Kidney capillary endothelial cell (primary cell): ENCODE results near the gene PIH1D1.
"Not testable (repeated sequence)": the region's sequence is repeated elsewhere in the genome, so short reads cannot be mapped to it uniquely, and the experiment has no call there.

Experiments used
- DNase-seq: peaks from one replicate; pipeline ENCODE4 v3.0.0-alpha.2; 2018; ENCODE audit warnings: low spot score

The PIH1D1 gene

DNA sequence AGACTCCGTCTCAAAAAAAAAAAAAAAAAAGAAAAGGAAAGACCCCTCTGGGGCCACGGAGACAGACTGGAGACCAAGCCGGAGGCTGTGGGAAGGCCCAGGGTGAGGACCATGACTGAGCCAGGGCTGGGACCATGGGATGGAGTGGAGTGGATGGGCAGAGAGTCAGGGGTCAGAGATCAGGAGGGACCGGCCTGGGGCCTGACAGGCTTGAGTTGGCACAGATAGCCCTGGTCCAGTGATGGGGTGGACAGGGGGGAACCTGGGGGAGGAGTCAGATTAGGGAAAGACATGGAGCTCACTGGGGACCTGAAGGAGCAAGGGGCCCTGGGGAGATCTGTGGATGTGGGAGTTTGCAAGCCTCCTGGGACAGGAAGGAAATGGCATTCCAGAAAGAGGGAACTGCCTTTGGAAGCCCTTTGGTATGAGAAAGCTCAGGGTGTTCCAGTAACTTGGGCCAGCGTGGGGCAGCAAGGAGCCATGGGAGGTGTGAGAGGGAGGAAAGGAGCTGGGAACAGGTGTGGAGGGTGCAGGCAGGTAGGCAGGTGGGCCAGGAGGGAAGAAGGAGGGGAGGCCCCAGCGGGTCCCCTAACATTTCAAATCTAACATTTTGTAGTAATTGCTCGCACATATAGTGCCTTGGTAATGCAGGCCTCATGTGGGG lies 29.5 kb upstream of the PIH1D1 start:
- DNase-seq: no peak

DNA sequence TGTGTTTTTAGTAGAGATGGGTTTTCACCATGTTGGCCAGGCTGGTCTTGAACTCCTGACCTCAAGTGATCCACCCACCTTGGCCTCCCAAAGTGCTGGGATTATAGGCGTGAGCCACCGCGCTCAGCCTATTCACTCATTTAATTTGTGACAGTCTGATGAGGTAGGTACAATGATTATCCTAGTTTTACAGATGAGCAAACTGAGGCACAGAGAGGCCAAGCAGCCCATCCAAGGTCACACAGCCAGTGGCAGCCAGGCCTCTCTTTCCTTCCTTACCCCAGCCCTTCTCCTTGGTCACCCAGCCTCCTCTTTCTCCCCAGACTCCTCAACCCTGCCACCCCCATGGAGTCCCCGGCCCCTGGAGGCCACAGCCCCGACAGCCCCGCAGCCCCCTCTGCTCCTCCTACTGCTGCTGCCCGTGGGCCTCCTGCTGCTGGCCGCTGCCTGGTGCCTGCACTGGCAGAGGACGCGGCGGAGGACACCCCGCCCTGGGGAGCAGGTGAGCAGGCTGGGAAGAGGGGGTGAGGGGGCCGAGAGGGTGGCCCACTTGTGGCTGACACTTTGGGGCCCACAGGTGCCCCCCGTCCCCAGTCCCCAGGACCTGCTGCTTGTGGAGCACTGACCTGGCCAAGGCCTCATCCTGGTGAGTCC lies 28.5 kb upstream of the PIH1D1 start:
- no peak for DNase-seq

DNA sequence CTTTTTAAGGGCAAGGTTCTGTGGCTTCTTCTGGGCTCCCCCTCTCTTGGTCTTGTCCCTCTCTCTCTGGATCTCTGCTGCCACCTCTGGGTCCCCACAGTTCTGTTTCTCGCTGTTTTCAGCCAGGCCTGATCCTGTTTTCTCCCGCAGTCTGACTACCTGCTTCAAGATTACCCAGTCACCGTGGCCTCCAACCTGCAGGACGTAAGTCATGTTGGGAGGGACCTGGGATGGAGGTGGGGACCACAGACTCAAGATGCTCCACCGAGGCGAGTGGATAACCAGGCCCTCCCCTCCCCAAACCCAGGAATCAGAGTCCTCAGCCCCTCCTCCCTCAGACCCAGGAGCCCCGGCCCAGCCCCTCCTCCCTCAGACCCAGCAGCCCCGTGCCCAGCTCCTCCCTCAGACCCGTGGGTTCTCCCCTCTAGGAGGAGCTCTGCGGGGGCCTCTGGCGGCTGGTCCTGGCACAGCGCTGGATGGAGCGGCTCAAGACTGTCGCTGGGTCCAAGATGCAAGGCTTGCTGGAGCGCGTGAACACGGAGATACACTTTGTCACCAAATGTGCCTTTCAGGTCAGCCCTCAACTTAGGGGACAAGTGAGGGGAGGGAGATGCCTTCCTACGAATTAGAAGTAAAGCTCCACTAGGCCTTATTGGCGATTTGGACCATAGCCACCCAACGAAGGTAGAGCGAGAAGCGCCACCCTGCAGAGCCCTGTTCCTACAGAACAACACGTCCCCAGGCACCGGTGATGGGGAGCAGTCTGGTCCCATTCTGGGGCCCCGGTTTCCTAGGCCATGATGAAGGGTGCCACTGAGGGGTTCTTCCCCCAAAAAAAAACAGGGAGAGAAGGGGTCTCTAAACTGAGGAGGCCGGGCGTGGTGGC lies 24.6 kb upstream of the PIH1D1 start:
- DNase-seq: no peak

DNA sequence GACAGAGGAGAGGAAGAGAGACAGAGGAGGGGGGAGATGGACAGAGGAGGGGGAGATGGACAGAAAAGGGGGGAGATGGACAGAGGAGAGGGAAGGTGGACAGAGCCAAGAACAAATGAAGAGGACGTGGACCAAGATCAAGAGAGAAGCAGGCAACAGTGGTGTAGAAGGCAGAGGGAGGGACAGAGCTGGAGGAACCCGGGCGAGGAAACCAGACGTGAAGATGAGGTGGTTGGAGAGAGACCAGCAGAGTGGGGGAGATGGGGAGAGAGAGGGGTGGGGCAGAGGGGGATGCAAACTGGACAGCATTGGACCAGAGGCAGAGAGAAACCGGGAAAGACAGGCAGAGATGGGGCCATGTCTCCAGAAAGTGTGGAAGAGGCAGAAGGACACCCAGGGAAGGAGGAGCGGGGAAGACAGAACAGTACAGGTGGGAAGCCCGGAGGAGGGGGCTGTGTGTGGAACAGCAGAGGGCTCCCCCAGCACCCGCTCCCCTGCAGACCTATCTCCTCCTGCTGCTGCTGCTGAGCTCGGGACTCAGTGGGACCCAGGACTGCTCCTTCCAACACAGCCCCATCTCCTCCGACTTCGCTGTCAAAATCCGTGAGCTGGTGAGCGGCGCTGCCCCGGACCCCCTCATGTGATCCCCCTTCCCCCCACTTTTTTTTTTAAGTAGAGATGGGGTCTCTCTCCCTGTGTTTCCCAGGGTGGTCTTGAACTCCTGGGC lies 23.7 kb upstream of the PIH1D1 start:
- DNase-seq: no peak

DNA sequence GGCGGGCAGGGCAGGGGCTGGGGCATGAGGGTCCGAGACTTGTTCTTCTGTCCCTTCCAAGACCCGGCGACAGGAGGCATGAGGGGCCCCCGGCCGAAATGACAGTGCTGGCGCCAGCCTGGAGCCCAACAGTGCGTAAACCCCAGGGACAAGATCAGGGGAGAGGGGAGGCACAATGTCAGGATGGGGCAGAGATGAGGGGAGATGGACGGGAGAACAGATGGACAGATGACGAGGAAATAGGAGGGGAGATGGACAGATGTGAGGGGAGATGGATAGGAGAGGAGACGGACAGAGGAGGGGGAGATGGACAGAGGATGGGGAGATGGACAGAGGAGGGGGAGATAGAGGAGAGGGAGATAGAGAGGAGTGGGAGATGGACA lies 22.9 kb upstream of the PIH1D1 start:
- DNase-seq: no peak

DNA sequence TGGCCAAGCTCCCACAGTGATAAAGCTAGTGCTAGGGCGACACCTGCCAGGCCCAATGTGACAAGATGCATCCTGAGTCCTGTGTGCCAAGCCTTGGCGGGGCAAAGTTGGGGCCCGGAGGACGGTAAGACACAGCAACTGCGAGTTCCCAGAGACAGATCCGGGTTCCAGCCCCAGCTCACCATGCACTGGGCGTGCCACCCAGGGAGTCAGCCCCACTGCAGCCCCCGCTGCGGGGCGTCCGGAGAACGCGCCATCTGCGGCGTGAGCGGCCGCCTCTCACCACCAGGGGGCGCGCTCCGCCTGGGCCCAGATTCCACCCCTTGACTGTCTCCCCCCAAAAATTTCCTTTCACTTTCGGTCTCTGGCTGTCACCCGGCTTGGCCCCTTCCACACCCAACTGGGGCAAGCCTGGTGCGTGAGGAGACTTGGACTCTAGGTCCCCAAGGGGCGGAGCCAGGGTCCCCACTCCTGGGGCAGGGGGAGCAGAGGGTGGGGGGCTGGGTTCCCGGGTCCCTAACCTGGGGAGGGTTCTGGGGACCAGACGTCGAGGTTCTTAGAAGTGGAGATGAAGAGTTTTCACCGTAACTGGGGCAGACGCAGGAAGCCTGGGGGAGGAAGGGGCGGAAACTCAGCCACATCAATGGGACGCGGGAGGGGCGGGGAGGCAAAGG lies 22.4 kb upstream of the PIH1D1 start, which contains the start of gene FLT3LG:
TSS of gene FLT3LG (plus strand) at position 348 of the 674 bp plus-strand sequence. CDS start 425 bp downstream, outside the sequence.
- peak; percentile 56 for DNase-seq

DNA sequence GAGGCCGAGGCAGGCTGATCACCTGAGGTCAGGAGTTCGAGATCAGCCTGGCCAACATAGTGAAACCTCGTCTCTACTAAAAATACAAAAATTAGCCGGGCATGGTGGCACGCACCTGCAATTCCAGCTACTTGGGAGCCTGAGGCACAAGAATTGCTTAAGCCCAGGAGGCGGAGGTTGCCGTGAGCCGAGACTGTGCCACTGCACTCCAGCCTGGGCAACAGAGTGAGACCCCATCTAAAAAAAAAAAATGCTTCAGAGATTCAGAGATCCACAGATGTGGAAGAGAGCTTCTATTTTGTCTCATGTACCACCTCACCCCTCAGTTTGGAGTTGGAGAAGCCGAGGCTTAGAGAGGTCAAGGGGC lies 21.9 kb upstream of the PIH1D1 start:
- DNase-seq: not testable (repeated sequence)

DNA sequence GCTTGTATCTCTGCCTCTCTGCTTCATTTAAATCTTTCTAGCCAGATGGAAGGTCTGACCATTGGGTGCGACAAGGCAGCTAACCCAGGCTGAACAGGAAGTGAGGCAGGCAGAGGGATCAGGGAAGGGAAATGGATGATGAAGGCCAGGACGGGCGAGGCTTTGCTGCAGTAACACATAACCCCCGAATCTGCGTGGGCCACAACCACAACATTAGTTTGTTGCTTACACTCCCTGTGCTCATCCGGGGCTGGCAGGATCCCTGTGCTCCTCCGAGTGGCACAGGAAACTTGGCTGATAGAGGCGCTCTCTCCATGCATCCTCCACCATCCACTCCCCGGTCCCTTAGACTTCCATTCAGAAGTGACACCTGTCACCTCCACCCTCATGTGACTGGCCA lies 21.3 kb upstream of the PIH1D1 start:
- DNase-seq: no peak

DNA sequence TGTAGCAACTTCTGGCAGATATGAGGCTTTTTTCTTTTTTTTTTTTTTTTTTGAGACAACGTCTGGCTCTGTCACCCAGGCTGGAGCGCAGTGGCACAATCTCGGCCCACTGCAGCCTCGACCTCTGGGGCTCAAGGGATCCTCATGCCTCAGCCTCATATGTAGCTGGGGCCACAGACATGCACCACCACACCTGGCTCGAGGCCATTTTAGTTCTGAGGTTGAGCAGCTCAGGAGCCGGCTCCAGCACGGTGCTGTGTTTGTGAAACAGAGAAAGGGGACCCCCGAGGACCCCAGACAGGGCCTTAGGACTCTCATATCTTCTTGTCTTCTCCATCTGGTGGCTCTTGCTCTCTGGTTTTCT lies 19.0 kb upstream of the PIH1D1 start:
- DNase-seq: no peak

DNA sequence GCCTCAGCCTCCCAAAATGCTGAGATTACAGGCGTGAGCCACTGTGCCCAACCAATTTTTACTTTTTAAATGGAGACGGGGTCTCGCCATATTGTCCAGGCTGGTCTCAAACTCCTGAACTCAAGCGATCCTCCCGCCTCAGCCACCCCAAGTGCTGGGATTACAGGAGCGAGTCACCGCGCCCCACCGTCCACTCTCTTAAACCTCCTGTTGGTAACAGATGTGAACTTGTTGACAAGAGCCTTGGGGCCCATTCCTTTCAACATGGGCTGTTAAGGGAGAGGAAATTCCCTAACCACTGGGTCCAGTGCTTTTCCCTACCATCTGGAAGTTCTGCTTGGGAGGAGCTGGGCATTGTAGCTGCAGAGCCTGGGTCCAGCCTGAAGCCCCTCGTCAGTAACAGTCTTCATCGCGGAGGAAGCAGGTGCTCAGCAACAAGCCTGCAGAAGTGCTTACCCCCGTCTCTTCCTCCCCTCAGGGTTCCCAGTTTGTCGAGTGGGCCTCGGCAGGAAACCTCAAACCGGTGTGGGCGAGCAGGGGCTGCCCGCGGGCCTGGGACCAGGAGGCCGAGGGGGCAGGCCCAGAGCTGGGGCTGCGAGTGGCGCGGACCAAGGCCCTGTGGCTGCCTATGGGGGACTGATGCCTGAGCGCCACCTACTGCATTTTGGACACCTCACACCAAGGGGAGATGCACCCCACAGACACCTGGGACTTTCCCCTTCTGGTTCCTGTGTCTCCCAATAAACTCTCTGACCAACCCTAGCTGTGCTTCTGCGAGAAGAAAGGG lies 18.4 kb upstream of the PIH1D1 start:
- no peak for DNase-seq

DNA sequence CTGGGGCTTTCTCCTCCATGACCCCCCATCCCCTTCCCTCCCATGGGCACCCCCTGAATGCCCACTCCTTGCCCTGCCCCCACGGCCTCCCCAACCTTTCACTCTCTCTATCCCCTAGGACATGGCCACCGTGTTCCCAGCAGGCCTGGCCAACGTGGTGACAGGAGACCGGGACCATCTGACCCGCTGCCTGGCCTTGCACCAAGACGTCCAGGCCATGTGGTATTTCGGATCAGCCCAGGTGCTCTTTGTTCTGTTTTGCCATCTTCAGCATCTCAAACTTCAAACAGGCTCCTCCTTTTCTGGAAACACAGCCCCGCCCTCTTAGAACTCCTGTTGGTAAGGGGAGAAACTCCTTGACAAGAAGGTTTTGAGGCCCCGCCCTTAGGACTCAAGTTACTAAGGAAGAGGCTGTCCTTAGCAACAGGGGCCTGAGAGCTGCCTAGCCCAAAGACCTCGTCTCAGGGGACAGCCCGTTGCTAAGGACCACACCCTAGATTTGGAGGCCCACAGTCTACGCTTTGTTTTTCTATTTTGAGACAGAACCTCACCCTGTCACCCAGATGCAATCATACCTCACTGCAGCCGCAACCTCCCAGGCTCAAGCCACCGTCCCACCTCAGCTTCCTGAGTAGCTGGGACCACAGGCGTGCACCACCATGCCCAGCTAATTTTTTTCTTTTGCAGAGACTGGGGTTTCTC lies 17.3 kb upstream of the PIH1D1 start:
- no peak for DNase-seq

DNA sequence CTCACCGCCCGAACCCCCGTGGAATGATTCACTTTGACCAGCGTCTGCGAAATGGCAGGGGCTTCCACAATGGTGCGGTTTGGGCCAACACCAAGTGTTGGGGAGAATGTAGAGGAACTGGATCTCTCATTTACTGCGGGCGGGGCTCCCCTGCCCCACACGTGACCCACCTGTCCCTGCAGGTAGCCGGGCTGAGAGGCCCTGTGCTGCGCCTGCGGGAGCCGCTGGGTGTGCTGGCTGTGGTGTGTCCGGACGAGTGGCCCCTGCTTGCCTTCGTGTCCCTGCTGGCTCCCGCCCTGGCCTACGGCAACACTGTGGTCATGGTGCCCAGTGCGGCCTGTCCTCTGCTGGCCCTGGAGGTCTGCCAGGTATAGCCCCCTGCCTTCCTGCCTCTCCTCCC lies 16.6 kb upstream of the PIH1D1 start:
- no peak for DNase-seq

DNA sequence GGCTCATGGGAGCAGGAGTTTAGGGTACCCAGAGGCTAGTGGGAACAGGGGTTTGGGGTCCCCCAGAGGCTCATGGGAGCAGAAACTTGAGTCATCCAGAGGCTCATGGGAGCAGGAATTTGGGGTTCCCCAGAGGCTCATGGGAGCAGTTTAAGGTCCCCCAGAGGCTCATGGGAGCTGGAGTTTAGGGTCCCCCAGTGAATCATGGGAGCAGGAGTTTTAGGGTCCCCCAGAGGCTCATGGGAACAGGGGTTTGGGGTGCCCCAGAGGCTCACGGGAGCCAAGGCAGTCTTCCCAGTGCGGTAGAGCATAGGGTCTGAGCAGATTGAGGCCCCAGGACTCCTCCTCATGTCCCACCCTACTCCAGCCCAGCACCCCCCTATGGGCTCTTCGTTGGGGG lies 13.8 kb upstream of the PIH1D1 start:
- DNase-seq: no peak

DNA sequence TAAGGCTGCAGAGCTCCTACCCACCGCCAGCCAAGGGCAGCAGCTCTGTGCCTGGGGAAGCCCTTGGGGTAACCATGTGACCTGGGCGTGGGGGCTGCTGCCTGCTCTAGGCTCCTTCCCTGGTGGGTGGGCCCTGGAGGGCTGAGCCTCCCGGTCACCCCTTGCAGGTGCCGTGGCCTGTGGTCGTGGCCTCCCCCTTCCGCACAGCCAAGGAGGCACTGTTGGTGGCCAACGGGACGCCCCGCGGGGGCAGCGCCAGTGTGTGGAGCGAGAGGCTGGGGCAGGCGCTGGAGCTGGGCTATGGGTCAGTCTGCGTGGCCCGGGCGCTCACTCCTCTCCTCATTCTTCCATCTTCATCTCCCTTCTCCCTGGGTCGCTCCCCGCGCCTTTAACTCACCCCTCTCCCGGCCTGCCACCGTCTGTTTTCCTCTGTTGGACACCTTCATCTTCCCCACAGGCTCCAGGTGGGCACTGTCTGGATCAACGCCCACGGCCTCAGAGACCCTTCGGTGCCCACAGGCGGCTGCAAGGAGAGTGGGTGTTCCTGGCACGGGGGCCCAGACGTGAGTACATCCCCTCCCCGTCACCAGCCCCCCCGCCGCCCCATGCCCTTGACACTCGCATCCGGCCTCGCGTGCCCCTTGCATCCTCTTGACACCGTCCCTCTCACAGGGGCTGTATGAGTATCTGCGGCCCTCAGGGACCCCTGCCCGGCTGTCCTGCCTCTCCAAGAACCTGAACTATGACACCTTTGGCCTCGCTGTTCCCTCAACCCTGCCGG lies 12.5 kb upstream of the PIH1D1 start:
- no peak for DNase-seq

DNA sequence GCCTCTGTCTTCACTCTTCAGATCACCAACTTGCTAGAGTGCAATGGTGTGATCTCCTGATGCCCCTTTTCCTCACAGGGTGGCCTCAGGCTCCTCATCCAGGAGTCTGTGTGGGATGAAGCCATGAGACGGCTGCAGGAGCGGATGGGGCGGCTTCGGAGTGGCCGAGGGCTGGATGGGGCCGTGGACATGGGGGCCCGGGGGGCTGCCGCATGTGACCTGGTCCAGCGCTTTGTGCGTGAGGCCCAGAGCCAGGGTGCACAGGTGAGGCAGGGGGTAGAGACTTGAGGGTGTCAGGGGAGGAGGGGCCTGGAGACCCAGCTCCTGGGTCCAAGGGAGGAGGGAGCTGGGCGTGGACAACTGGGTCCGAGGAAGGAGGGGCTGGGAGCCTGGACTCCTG lies 10.9 kb upstream of the PIH1D1 start:
- DNase-seq: no peak

DNA sequence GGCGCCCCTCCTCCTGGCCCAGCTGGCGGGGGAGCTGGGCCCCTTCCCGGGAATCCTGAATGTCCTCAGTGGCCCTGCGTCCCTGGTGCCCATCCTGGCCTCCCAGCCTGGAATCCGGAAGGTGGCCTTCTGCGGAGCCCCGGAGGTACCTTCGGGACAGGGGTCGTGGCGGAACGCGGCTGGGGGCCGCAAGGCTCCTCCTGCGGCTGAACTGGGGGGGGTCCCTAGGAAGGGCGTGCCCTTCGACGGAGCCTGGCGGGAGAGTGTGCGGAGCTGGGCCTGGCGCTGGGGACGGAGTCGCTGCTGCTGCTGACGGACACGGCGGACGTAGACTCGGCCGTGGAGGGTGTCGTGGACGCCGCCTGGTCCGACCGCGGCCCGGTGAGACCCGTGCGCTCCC lies 10.0 kb upstream of the PIH1D1 start:
- no peak for DNase-seq

DNA sequence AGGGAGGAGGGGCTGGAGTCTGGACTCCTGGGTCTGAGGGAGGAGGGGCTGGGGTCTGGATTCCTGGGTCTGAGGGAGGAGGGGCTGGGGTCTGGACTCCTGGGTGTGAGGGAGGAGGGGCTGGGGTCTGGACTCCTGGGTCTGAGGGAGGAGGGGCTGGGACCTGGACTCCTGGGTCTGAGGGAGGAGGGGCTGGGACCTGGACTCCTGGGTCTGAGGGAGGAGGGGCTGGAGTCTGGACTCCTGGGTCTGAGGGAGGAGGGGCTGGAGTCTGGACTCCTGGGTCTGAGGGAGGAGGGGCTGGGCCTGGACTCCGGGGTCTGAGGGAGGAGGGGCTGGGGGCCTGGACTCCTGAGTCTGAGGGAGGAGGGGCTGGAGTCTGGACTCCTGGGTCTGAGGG lies 9.5 kb upstream of the PIH1D1 start:
- DNase-seq: not testable (repeated sequence)

DNA sequence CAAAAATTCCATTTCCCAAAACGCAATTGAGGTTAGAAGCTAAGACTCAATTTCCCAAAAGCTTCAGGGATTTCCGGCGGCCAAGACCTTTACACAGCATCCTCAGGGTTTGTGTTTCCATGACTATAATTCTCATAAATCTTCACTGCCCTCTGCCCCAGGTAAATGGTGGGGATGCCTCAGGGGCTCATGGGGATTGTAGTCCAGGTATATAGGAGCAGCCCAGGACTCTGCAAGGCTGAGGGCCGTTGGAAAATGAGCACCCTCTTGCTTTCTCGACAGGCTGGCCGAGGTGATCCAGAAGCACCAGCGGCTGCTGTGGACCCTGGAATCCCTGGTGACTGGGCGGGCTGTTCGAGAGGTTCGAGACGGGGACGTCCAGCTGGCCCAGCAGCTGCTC lies 7.8 kb upstream of the PIH1D1 start:
- DNase-seq: no peak

DNA sequence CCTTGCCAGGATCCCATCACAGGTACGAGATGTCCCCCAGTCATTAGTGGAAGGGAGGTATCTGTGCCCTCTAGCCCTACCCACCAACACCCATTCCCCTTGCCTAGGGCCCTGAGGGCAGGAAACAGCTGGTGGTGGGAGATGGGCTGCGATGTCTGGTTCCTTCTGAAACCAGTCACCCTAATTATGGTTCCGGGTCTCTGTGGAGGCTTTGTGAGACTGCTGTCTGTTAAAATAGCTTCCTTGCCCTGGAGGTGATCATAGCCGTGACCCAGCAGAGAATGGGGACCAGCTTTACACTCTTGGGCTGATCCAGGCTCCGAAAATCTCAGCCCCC lies 6.9 kb upstream of the PIH1D1 start:
- no peak for DNase-seq

DNA sequence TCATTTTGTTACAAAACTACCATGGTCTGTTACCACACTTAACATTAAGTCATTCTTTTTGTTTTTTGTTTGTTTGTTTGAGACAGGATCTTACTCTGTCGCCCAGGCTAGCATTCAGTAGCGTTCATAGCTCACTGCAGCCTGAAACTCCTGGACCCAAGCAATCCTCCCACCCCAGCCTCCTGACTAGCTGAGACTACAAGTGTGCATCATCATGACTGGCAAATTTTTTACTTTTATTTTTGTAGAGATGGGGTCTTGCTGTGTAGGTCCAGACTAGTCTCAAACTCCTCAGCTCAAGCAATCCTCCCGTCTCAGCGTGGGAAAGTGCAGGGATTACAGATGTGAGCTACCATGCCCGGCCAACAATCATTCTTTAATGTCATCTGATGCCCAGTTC lies 4.7 kb upstream of the PIH1D1 start:
- DNase-seq: no peak
